SK-N-SH (cell line): Measurements from ENCODE around the gene ARFGAP1. TPM values are rescaled to one million over a fixed set of nuclear protein-coding genes. Genes with fewer than 3 reads are reported as not detected.

Source experiments
- CTCF ChIA-PET: fragments of 300-600, 350-600 bp; formaldehyde crosslinking; extraction: SDS; loops from one replicate; lab custom pipeline; 2021; lab: Yijun Ruan, JAX
- POLR2A ChIA-PET: fragments of 350-600 bp; sonication (Branson Sonifier 250); formaldehyde crosslinking; extraction: SDS; loops from one replicate; lab custom pipeline; 2020; ENCODE audit warnings: antibody characterized with exemption, inconsistent platforms; lab: Yijun Ruan, JAX
- DNase-seq: peaks from one replicate; pipeline ENCODE4 v3.0.0; 2012
- H2AFZ ChIP-seq: fragments of 200-600 bp; sonication (generic); 2 replicates; pipeline ENCODE4 v1.8.1; 2016; ENCODE audit warnings: antibody characterized with exemption, mild to moderate bottlenecking, low read depth
- H3F3A ChIP-seq: fragments of 200-600 bp; sonication (generic); replicated peaks from 2 replicates; pipeline ENCODE3; 2016; ENCODE audit warnings: antibody characterized with exemption, mild to moderate bottlenecking; ENCODE audit not compliant: insufficient read depth
- H3K27ac ChIP-seq, 2 experiments: fragments of 200-500 bp in 1 of 2; fragments of 200-600 bp in 1 of 2; sonication (Bioruptor generic) in 1 of 2; sonication (generic), shearing (Covaris generic) in 1 of 2; 2 replicates each; pipeline versions ENCODE4 v1.5.1 to v1.6.1; 2014 to 2016; ENCODE audit warnings: low read depth in 2 of 2, inconsistent platforms in 1 of 2, low read length in 1 of 2, mild to moderate bottlenecking in 1 of 2, mixed read lengths in 1 of 2
- H3K27me3 ChIP-seq: fragments of 200-600 bp; sonication (generic), shearing (Covaris generic); 2 replicates; pipeline ENCODE4 v1.6.1; 2016; ENCODE audit warnings: mixed run types; ENCODE audit not compliant: insufficient read depth
- H3K36me3 ChIP-seq, 2 experiments: fragments of 200-500 bp in 1 of 2; fragments of 200-600 bp in 1 of 2; sonication (Bioruptor generic) in 1 of 2; sonication (generic) in 1 of 2; replicated peaks in 1 of 2; 2 replicates each; pipeline versions ENCODE3 to v1.5.1; 2014 to 2016; ENCODE audit warnings: low read length in 1 of 2, mild to moderate bottlenecking in 1 of 2; ENCODE audit not compliant: insufficient read depth in 2 of 2, control insufficient read depth in 1 of 2
- H3K4me1 ChIP-seq, 2 experiments: fragments of 200-500 bp in 1 of 2; fragments of 200-600 bp in 1 of 2; sonication (Bioruptor generic) in 1 of 2; sonication (generic), shearing (Covaris generic) in 1 of 2; 2 replicates each; pipeline versions ENCODE4 v1.5.1 to v1.6.1; 2014 to 2016; ENCODE audit warnings: low read depth in 1 of 2, low read length in 1 of 2, mixed run types in 1 of 2; ENCODE audit not compliant: insufficient read depth in 2 of 2, control insufficient read depth in 1 of 2
- H3K4me2 ChIP-seq: fragments of 200-600 bp; sonication (generic), shearing (Covaris generic); 2 replicates; pipeline ENCODE4 v1.6.1; 2017; ENCODE audit warnings: mixed run types
- H3K4me3 ChIP-seq, 2 experiments: fragments of 200-500 bp in 1 of 2; fragments of 200-600 bp in 1 of 2; sonication (Bioruptor generic) in 1 of 2; sonication (generic), shearing (Covaris generic) in 1 of 2; 2 replicates each; pipeline versions ENCODE4 v1.5.1 to v1.8.1; 2014 to 2016; ENCODE audit warnings: low read depth in 2 of 2, inconsistent platforms in 1 of 2, low read length in 1 of 2, mild to moderate bottlenecking in 1 of 2, mixed read lengths in 1 of 2, moderate library complexity in 1 of 2
- H3K79me2 ChIP-seq: fragments of 200-600 bp; sonication (generic); 2 replicates; pipeline ENCODE4 v1.8.1; 2017; ENCODE audit warnings: mild to moderate bottlenecking; ENCODE audit not compliant: insufficient read depth
- H3K9ac ChIP-seq: fragments of 200-600 bp; sonication (generic); 2 replicates; pipeline ENCODE4 v1.6.1; 2017; ENCODE audit warnings: mixed run types
- H3K9me2 ChIP-seq: fragments of 200-600 bp; sonication (generic); 2 replicates; pipeline ENCODE4 v1.6.1; 2017; ENCODE audit warnings: mixed run types
- H3K9me3 ChIP-seq: fragments of 200-600 bp; sonication (generic); 2 replicates; pipeline ENCODE4 v1.6.1; 2017; ENCODE audit warnings: mixed run types, mild to moderate bottlenecking, moderate library complexity
- H4K20me1 ChIP-seq: fragments of 200-600 bp; sonication (generic); 2 replicates; pipeline ENCODE4 v1.6.1; 2017; ENCODE audit warnings: mild to moderate bottlenecking, mixed run types; ENCODE audit not compliant: insufficient read depth
- EZH2phosphoT487 ChIP-seq: fragments of 200-600 bp; sonication (generic); IDR thresholded peaks from 2 replicates; pipeline ENCODE4 v1.6.1; 2017; ENCODE audit warnings: low read depth, mixed run types, mild to moderate bottlenecking, antibody characterized with exemption, moderate library complexity, borderline replicate concordance
- FOSL2 ChIP-seq: IDR thresholded peaks from 2 replicates; pipeline ENCODE4 v1.4.0; 2012; ENCODE audit warnings: low read depth, mild to moderate bottlenecking, moderate library complexity, borderline replicate concordance
- FOXJ3 ChIP-seq: sonication (generic); formaldehyde crosslinking; IDR thresholded peaks from 2 replicates; pipeline ENCODE4 v1.5.1; 2020; ENCODE audit warnings: mild to moderate bottlenecking, missing genetic modification reagents
- FOXM1 ChIP-seq: IDR thresholded peaks from 2 replicates; pipeline ENCODE4 v1.4.0; 2012; ENCODE audit warnings: low read depth, mild to moderate bottlenecking
- GABPA ChIP-seq: IDR thresholded peaks from 2 replicates; pipeline ENCODE4 v1.4.0; 2012; ENCODE audit warnings: low read depth, mild to moderate bottlenecking
- IRF3 ChIP-seq: fragments of 150-350 bp; IDR thresholded peaks from 2 replicates; pipeline ENCODE4 v1.6.1; 2016; ENCODE audit warnings: mild to moderate bottlenecking, low read depth, low read length
- MAX ChIP-seq: IDR thresholded peaks from 2 replicates; pipeline ENCODE4 v1.4.0; 2012; ENCODE audit warnings: low read depth
- NFIC ChIP-seq: IDR thresholded peaks from 2 replicates; pipeline ENCODE4 v1.4.0; 2012; ENCODE audit warnings: borderline replicate concordance
- RCOR1 ChIP-seq: fragments of 150-350 bp; IDR thresholded peaks from 2 replicates; pipeline ENCODE4 v1.6.1; 2017; ENCODE audit warnings: antibody characterized with exemption, low read length
- REST ChIP-seq: IDR thresholded peaks from 2 replicates; pipeline ENCODE4 v1.6.1; 2012; ENCODE audit warnings: mild to moderate bottlenecking, low read depth, low read length, moderate library complexity
- RFX5 ChIP-seq: IDR thresholded peaks from 2 replicates; pipeline ENCODE4 v1.6.1; 2012; ENCODE audit warnings: mild to moderate bottlenecking, improper control_type of control experiment, low read length
- RXRA ChIP-seq: IDR thresholded peaks from 2 replicates; pipeline ENCODE4 v1.4.0; 2012; ENCODE audit warnings: low read depth, mild to moderate bottlenecking, borderline replicate concordance
- SIN3A ChIP-seq: IDR thresholded peaks from 2 replicates; pipeline ENCODE4 v1.6.1; 2012; ENCODE audit warnings: low read depth, mild to moderate bottlenecking, low read length, moderate library complexity, borderline replicate concordance
- USF1 ChIP-seq: IDR thresholded peaks from 2 replicates; pipeline ENCODE4 v1.4.0; 2012; ENCODE audit warnings: low read depth, borderline replicate concordance
- USF2 ChIP-seq: fragments of 150-350 bp; IDR thresholded peaks from 2 replicates; pipeline ENCODE4 v1.6.1; 2017; ENCODE audit warnings: antibody characterized with exemption, low read length, low read depth, borderline replicate concordance
- YY1 ChIP-seq: IDR thresholded peaks from 2 replicates; pipeline ENCODE4 v1.4.0; 2012; ENCODE audit warnings: low read depth, mild to moderate bottlenecking
- WGBS: methylation state at CpG from one replicate; pipeline ENCODE4 v1.1.6; 2017; ENCODE audit warnings: low lambda C conversion rate; 5-methylcytosine and 5-hydroxymethylcytosine counted together
- polyA plus RNA-seq, 3 experiments: library from polyadenylated mRNA; depleted of rRNA; stranded (reverse); fragments of >200 nt; gene quantifications; 2 replicates each; pipeline ENCODE4 v1.2.3, GENCODE V29; 2012

ARFGAP1 gene
- polyA plus RNA-seq, 1 of the 3 experiments (the other 2 are of a cell fraction): 72.7 TPM

- WGBS: 81% methylated on average over 5 of the region's 29 CpGs
- Histone ChIP-seq H3K9me2 (no peaks in the 10 kb centered on the region), H3K27me3 (no peaks in the 10 kb centered on the region), H4K20me1 (no peaks in the 10 kb centered on the region), H3K4me2 (no peak overlapping the region), H3K27ac (no peak overlapping the region), H3K36me3 (no peaks in the 10 kb centered on the region), H3K4me1 (peaks cover 0 to 5% of the 10 kb centered on the region in 2 experiments; a peak in 1 of 4 replicates), H3K79me2 (no peaks in the 10 kb centered on the region), H3K9ac (no peak overlapping the region), H3F3A (no peaks in the 10 kb centered on the region), H2AFZ (no peak overlapping the region), H3K9me3 (no peaks in the 10 kb centered on the region), H3K4me3 (no peak overlapping the region)
- POLR2A ChIA-PET: no interaction called here
- TF ChIP-seq EZH2phosphoT487 (no peak), NFIC (no peak), IRF3 (no peak), RXRA (no peak), MAX (no peak), GABPA (no peak), RCOR1 (no peak), FOXM1 (no peak), REST (no peak), USF2 (no peak), RFX5 (no peak), YY1 (no peak), USF1 (no peak), FOXJ3 (CRISPR knock-in tag) (no peak), SIN3A (no peak), FOSL2 (no peak)
- DNase-seq: no peak
- CTCF ChIA-PET: interaction anchor here (1.3 to 10.4 kb wide), 10 partner anchors 8 to 339 kb away, joined by 3 to 460 read pairs (median 30); partner anchors contain the start of gene COL20A1
Measured at GRCh38 chr20:63311186-63311832, 38.7 kb downstream of the ARFGAP1 start.
